Hindlimb muscle (tissue), 1 donor: ENCODE measurements around the gene EGFLAM. TPM values are rescaled to one million over a fixed set of nuclear protein-coding genes. Genes with fewer than 3 reads are reported as not detected.
A peak's percentile ranks its signal among the peaks of the same experiment; 100 is the strongest.

Experiments
- DNase-seq: peaks from one replicate; pipeline ENCODE4 v3.0.0-alpha.2; 2013
- polyA plus RNA-seq: library from polyadenylated mRNA; unstranded; fragments of 120-200 nt; gene quantifications from one replicate; pipeline ENCODE4 v1.2.1, GENCODE V29; 2013; ENCODE audit not compliant: insufficient read length

EGFLAM gene
- polyA plus RNA-seq, 1 donor = 37.6 TPM

DNA sequence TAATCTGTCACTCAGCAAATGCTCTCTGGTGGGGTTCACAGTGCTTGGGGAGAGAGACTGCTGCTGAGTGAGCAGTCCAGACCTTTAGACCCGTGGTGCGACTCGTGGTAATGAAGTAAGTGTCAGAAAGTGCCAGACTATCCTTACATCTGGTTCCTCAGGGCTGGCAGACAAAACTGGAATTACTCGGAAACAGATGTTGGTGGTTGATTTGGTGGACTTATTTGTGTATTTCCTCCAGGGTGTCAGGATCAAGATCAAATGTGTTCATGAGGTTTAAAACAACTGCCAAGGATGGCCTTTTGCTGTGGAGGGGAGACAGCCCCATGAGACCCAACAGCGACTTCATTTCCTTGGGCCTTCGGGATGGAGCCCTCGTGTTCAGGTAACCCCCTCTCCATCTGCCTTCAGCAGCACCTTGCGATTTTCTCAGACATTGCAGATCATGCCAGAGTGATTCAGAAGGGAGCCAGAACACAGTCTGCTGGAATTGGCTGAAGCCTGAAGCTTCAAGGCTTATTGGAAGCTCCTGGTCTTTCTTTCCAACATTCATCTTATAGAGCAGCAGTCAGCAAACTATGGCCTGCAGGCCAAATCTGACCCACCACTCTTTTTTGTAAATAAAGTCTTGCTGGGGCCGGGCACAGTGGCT, 192.8 kb downstream of the EGFLAM start:
- no peak for DNase-seq

- no peak for DNase-seq
Observed at GRCh38 chr5:38452201-38452600, 193.8 kb downstream of the EGFLAM start.

DNA sequence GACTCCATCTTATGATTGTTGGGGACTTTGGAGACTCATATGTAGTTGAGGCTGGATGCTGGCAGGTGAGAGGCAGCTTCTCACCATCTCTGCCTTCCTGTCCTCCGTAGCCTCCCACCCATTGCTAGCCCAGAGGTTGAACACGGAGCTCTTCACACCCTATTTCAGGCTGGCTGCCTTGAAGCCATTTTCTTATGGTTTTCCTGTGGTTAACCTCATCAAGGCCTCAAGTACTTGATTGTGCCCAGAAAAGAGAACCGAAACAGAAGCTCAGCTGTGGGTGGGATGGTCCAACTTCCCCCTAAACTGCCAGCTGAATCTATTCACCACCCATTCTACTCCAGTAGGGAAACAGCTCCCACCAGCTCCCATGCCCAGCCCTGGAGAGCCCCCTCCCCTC, 195.1 kb downstream of the EGFLAM start:
- no peak for DNase-seq

- no peak for DNase-seq
Observed at GRCh38 chr5:38453921-38454320, 195.6 kb downstream of the EGFLAM start.

GRCh38 chr5:38455796-38456330, 197.5 kb downstream of the EGFLAM start:
- DNase-seq = no peak

- no peak for DNase-seq
Observed at GRCh38 chr5:38456657-38457399, 198.5 kb downstream of the EGFLAM start.

- DNase-seq = no peak
Observed at GRCh38 chr5:38458174-38458573, 199.8 kb downstream of the EGFLAM start.

DNA sequence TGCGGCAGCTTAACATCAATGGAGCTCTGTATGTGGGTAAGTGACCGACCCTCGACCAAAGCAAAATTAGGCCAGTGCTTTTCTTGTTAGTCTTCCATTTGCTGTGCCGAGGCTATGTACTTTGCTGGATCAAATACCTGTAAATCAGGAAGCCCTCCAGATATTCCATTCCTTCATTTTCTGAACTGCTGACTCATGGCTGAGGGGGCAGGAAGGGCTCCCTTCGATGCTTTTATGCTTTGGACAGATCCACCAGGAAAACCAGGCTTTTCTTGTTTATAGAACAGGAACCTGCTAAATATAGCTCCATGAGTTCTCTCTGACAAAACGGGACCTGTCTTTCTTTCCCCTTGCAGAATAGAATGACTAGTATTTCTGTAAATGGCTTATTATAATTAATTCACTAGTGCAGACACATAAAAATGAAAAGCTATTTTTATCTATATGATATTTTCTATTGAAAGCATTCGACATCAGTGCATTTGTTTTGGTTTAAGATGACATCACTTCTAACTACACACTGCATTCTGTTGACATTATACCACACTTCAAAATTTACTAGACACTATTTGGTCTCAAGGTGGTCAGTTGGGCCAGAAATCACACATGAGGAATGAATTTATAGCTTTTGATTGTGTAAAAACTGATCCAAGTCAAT, 204.7 kb downstream of the EGFLAM start:
- no peak for DNase-seq

DNA sequence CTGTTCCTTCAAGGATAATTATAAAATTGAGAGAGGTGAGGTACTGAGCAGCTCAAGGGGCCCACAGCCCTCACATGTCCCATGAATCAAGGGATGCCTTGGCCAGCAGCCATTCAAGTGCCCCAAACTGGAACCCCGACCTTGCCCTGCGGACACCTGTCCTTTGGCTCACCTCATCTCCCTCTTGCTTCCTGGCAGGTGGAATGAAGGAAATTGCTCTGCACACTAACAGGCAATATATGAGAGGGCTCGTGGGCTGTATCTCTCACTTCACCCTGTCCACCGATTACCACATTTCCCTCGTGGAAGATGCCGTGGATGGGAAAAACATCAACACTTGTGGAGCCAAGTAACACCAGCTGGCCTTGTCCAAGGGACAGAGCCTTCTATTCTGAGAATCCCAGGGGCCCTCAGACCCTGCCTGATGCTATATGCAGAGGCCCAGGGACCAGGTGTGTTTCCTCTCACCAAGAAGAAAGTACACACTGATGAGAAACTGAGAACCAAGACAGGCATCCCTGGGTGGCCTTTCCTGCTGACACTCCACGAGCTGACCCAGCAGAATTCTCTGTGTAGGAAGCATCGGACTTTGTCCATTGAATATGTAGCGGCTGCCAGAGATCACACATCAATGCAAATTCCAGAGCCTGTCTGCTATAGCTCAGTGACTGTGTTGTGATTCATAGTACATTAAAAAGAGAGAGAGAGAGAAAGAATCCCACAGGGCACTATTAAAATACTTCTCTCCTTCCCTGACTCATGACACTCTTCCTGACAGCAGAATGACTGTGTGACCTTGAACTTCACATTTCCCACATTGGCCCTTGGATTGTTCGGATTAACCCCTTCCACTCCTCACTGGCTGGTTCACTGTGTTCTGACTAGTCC, 205.5 kb downstream of the EGFLAM start:
- no peak for DNase-seq

- DNase-seq = no peak
Observed at GRCh38 chr5:38465061-38465460, 206.7 kb downstream of the EGFLAM start.

DNA sequence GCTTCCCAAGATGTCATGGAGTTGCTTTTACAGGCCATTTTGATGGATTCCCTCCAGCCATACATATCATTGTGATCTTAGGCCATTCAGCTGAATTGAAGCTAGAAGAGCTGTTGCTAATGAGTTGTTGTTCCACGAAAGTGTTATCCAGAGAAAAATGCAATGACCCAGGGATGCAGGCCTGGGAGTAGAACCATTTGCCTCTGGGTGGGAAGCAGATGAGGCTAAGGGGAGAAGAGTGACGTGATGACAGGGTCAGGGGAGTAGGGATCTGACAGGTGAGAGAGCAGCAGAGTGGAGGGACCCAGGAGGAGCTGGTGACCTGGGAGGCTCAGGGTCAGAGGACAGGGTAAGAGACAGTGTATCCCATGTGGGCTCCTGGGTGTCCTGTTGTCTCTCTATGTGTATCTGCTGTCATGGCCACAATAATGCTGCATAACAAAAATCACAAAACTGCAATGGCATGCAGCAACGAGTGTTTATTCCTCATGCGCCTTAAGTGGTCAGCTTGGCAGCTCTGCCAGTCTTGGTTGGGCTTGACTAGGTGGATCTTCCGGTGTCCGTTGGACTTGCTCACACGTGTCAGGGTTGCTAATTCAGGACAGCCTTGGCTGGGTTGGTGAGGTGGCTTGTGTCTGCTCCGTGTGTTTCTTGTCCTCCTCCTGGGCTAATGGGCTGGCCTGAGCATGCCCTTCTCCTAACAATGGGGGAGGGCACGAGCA, 207.5 kb downstream of the EGFLAM start:
- no peak for DNase-seq

- DNase-seq = no peak
Observed at GRCh38 chr5:38466424-38467189, 208.2 kb downstream of the EGFLAM start.

DNA sequence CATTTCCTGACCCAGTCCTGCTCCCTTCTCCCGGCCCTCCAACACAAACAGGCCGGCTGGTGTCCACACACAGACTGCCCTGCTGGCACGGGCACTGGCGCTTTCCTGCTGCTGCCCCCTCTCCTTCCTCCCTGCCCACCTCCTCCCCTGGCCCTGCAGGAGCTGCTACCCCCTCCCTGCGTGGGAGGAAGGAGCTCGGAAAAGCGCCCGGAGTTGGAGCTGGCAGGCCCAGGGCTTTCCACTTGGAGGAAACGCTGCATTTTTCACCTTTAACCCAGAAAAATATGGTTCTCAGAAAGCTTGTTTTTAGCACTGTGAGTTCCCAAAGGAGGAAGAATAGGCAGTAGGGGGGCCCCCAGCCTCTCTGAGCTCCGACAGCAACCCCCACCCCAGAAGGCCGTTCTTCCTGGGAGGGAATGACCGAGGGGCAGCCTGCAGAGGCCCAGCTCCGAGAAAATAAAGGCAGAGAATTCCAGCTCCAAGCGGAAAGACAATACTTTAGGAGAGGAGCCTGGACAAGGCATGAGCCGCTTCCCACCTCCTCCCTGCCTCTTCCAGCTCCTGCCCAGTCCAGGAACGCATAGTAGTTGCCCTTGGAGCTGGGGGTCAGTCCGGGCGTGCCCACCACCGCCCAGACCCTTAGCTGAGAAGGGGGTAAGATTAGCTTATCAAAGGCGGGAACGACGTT, 209.1 kb downstream of the EGFLAM start:
- DNase-seq = peak; percentile 64

DNA sequence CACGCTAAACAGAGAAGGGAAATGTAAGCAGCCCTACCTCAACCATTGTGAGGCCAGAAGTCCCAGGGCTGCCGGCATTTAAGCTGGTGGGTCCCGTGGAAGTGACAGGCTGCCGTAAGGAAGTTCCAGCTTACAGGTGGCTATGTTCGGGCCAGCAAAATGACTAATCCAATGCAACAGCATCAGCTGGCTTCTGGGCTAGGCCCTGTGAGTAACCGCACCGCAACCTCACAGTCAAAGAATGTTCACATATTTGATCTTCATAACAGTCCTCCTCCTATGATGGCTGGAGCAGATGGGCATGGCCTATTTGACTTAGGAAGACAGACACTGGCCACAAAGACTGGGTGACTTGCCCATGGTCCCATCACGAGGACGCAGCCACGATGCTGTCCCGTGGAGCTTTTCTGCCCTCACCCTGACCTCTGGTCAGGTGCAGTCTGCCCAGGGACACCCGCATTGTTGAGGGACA, 209.9 kb downstream of the EGFLAM start:
- no peak for DNase-seq

- peak; percentile 82 for DNase-seq
Observed at GRCh38 chr5:38468978-38469706, 210.8 kb downstream of the EGFLAM start.

- no peak for DNase-seq
Observed at GRCh38 chr5:38469707-38470267, 211.4 kb downstream of the EGFLAM start.

DNA sequence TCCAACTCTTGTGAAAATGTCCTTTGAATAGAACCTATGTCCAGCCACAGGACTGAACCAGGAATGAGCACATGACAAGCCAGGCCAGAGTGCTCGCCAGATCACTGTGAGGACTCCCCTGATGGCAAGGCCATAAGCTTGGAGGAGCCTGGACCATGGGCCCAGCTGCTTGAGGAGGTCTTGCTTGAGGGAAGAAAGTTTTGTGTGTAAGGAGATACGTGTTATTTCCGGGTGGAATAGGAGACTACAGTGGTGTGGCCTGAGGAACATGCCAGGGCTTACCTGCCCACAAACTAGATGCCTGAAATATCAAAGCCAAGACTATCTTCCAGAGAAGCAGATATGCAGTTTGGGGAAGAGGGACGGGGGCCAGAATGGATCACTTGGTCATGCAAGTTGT, 213.3 kb downstream of the EGFLAM start:
- no peak for DNase-seq

DNA sequence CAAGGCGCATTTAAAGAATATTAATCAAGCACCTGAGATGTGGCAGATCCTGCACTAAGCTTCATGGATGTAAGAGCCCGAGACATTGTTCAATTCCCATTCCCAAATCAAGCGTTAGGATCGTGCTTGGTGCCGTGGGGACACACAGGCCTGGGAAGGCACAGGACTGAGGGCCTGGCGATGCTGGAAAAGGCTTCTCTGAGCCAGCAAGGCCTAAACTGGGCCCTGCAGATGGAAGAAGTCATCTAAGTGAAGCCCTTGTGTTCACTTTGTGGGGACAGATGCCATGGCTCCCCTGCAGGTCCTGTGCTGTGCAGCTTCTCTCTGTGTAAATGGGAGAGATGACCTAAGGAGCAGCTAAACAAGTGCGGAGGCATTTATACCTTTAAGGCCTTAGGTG, 214.2 kb downstream of the EGFLAM start:
- DNase-seq = no peak

DNA sequence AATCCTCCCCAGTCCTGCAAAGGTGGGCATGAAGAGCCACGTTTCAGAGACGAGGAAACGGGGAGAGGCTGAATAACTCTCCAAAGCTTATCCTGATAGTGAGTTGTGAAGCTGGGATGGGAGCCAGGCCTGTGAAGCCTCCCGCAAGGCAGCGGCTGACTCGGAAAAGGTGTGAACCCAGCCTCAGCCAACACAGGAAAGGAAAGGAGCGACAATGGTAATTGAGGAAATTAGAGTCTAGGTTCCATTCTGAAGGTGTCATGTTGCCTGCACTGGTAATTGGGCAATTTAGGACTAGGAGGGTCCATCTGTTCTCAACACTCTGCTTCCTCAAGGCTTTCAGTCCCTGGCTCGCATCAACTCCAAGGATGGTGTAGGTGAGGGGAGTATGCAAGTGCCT, 214.6 kb downstream of the EGFLAM start:
- no peak for DNase-seq
